Heart right ventricle (tissue), 16 donors: ENCODE results near the gene SCFD1. TPM values are rescaled to one million over a fixed set of nuclear protein-coding genes. Genes with fewer than 3 reads are reported as not detected.

ENCODE experiments used
- ATAC-seq, 8 donors: fragments of 200-7000 bp; cut with Tn5 transposase; one replicate each; pipeline ENCODE4 v1.9.1; 2020; ENCODE audit warnings: mild to moderate bottlenecking in 8 of 8, moderate library complexity in 8 of 8, moderate number of reproducible peaks in 1 of 8
- DNase-seq, 2 donors: peaks; one replicate each; pipeline ENCODE4 v3.0.0-alpha.2; 2020
- H3K27ac ChIP-seq, 10 donors: fragments of 200-600 bp; sonication (generic) in 2 of 10; one replicate each; pipeline versions ENCODE4 v1.5.0 to v1.8.0; 2020 to 2022; ENCODE audit warnings: mild to moderate bottlenecking in 3 of 10
- H3K27me3 ChIP-seq, 7 donors: fragments of 200-600 bp; one replicate each; pipeline ENCODE4 v1.8.0; 2021 to 2022; ENCODE audit warnings: mild to moderate bottlenecking in 2 of 7
- H3K36me3 ChIP-seq, 9 donors: fragments of 200-600 bp; sonication (generic) in 1 of 9; one replicate each; pipeline versions ENCODE4 v1.5.0 to v1.8.0; 2020 to 2022; ENCODE audit warnings: mild to moderate bottlenecking in 2 of 9
- H3K4me1 ChIP-seq, 9 donors: fragments of 200-600 bp; sonication (generic) in 1 of 9; one replicate each; pipeline versions ENCODE4 v1.5.0 to v1.8.0; 2020 to 2022; ENCODE audit warnings: mild to moderate bottlenecking in 4 of 9
- H3K4me3 ChIP-seq, 10 donors: fragments of 200-600 bp; sonication (generic) in 2 of 10; one replicate each; pipeline versions ENCODE4 v1.5.0 to v1.8.0; 2020 to 2022; ENCODE audit warnings: mild to moderate bottlenecking in 7 of 10, moderate library complexity in 2 of 10
- H3K9me3 ChIP-seq, 11 donors: fragments of 200-600 bp in 10 of 11; sonication (generic) in 2 of 11; one replicate each; pipeline versions ENCODE4 v1.5.0 to v1.8.0; 2013 to 2022; ENCODE audit warnings: mild to moderate bottlenecking in 2 of 11, control low read depth in 1 of 11, moderate library complexity in 1 of 11
- WGBS, 2 donors: extraction: QIAGEN DNeasy Blood & Tissue Kit; methylation state at CpG; one replicate each; pipeline ENCODE4 v1.1.7; 2013; ENCODE audit warnings: inconsistent platforms in 1 of 2; 5-methylcytosine and 5-hydroxymethylcytosine counted together
- intact Hi-C, 10 donors: fragments of 100-400 bp; cut with DNase I; formaldehyde crosslinking; loops; one replicate each; pipeline versions ENCODE4 v1.11.1 to v1.14.2; 2022
- polyA plus RNA-seq, 2 donors: library from polyadenylated mRNA; stranded (reverse); fragments of 200-250 nt; gene quantifications; one replicate each; pipeline ENCODE4 v1.2.3, GENCODE V29; 2013
- total RNA-seq, 10 donors: library from RNA; stranded (reverse); fragmentation: NEBNext Ultra II Directional in 3 of 10; extraction: Animal tissue kit (Norgen Biotek cat#: 25700) in 3 of 10; gene quantifications; one replicate each; pipeline versions ENCODE4 v1.2.1 to v1.2.4, GENCODE V29; 2021 to 2023
- TF ChIP-seq, protein P1 (sequence below), 9 donors: fragments of 200-600 bp; sonication (generic) in 2 of 9; IDR thresholded peaks; one replicate each; pipeline versions ENCODE4 v1.5.0 to v1.8.0; 2021 to 2022; ENCODE audit warnings: antibody characterized with exemption in 9 of 9, mild to moderate bottlenecking in 5 of 9, moderate library complexity in 1 of 9
- donor health status: Arrhythmogenic right ventricular cardiomyopathy.
- donor health status: ischemic (EF 13 %, LVEDD 7.1; RV severe dilation, severe dysfunction).
- donor health status: healthy with polysubstance abuse.
- donor health status: DM: no; HTN: yes; CAD: no.
- donor health status: DM: no; HTN: no; CAD: no.
- donor health status: ischemic (EF 25% LVEDD 6.9; RV normal size, moderate dysfunction).
- donor health status: ischemic (EF 25% LVEDD 5.7; RV mildly dilated, moderate dysfunction).
- donor health status: healthy.
- donor health status: DM: yes; HTN: yes; CAD: no.
- donor health status: Ischemic cardiomyopathy.
- donor health status: ischemic (EF 35%, LVEDD 5.7; RV mildly dilated, moderate dysfunction).
- donor health status: nonischemic (EF 11% LVEDD 7.7; RV severe dilation, severe dysfunction).
- donor health status: DM: yes; HTN: yes; CAD: no.
- donor health status: PGD.
- donor health status: ischemic (EF 29% LVEDD 5.4; RV normal size, mild dysfunction).
- donor health status: nonischemic (EF 23%, LVEDD 6.1; RV moderate dilation, normal function).

Gene SCFD1
- total and polyA plus RNA-seq, 12 donors, result 40.1 to 98.6 (median 47.1) TPM

DNA sequence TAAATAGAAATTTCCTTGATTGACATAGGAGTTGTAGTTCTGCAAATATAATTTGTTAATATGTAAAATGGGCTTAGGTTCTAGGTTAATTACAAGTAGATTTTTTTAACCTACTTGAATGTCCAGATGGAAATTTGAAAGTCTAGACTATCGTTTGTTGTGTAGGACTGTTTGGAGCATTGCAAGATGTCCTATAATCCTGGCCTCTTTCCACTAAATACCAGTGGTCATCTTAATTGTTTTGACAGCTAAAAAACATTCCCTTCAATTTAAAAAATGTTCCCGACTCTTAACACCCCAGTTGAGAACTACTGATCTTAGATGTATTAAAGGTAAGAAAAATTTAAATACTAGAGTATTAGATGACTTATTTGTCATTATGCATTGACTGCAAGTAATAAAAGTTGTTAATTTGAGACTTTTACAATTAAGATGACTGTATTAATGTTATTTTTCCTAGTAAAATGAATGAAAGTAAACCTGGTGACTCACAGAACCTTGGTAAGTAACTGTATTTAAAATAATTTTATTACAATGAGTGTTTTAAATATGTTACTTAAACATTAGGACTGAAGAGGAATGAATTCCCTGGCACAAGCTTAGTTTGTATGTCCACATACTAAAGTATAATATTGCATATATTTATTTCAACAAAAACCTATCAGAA, 41.4 kb upstream of the SCFD1 start:
- TF ChIP-seq, protein P1, sequence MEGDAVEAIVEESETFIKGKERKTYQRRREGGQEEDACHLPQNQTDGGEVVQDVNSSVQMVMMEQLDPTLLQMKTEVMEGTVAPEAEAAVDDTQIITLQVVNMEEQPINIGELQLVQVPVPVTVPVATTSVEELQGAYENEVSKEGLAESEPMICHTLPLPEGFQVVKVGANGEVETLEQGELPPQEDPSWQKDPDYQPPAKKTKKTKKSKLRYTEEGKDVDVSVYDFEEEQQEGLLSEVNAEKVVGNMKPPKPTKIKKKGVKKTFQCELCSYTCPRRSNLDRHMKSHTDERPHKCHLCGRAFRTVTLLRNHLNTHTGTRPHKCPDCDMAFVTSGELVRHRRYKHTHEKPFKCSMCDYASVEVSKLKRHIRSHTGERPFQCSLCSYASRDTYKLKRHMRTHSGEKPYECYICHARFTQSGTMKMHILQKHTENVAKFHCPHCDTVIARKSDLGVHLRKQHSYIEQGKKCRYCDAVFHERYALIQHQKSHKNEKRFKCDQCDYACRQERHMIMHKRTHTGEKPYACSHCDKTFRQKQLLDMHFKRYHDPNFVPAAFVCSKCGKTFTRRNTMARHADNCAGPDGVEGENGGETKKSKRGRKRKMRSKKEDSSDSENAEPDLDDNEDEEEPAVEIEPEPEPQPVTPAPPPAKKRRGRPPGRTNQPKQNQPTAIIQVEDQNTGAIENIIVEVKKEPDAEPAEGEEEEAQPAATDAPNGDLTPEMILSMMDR (IDR thresholded peaks at IDR 0.05), result no peak
- DNase-seq (no peak), ATAC-seq (no peak)
- H3K27me3 ChIP-seq, result no peaks in the 10 kb centered on the region
- peaks cover 0 to 3% (median 0%) of the 10 kb centered on the region in 9 donors for H3K4me1 ChIP-seq
- no peak overlapping the region for H3K27ac ChIP-seq
- H3K4me3 ChIP-seq, result no peak overlapping the region
- peaks cover 0 to 16% (median 0%) of the 10 kb centered on the region in 9 donors for H3K36me3 ChIP-seq
- intact Hi-C loops, result no loop called here
- peaks cover 0 to 17% (median 3%) of the 10 kb centered on the region in 11 donors for H3K9me3 ChIP-seq
- WGBS, 2 donors, result 72 to 78% methylated on average over 2 of the region's 2 CpGs

DNA sequence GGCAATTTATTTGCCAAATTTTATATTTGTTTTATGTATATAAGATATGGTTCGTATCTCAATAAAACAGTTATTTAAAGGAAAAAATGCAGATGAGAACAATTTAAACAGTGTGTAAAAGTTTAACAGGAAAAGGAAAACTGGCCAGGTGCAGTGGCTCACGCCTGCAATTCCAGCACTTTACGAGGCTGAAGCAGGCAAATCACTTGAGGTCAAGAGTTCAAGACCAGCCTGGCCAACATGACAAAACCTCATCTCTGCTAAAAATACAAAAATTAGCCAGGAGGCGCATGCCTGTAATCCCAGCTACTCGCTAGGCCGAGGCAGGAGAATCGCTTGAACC, 40.9 kb upstream of the SCFD1 start:
- Histone ChIP-seq H3K36me3 (peaks cover 0 to 20% (median 0%) of the 10 kb centered on the region in 9 donors), H3K27ac (no peak overlapping the region), H3K9me3 (peaks cover 0 to 17% (median 3%) of the 10 kb centered on the region in 11 donors), H3K27me3 (no peaks in the 10 kb centered on the region), H3K4me1 (peaks cover 0 to 3% (median 0%) of the 10 kb centered on the region in 9 donors), H3K4me3 (no peak overlapping the region)
- 87 to 90% methylated on average over 7 of the region's 7 CpGs for WGBS, 2 donors
- ATAC-seq (no peak), DNase-seq (no peak)
- TF ChIP-seq, protein P1 (IDR thresholded peaks at IDR 0.05), result no peak
- intact Hi-C loops, result no loop called here

DNA sequence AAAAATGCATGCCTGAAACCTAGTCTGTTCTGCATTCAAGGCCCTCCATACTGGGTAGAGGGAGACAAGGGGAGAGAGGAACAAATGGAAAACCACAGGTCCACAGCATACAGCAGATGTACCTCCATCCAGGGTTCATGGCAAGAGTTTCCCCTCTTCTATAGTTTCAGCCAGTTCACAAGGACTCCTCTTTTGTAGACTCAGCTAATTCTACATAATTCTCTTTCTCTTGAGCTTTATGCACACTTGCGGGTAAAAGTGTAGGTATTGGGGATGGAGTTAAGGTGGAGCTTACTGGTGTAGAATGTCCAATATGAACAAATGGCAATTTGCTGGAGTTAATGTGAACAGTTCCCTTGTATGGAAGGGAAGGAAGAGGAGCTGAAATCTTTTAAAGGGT, 39.7 kb upstream of the SCFD1 start:
- TF ChIP-seq, protein P1 (IDR thresholded peaks at IDR 0.05), result no peak

DNA sequence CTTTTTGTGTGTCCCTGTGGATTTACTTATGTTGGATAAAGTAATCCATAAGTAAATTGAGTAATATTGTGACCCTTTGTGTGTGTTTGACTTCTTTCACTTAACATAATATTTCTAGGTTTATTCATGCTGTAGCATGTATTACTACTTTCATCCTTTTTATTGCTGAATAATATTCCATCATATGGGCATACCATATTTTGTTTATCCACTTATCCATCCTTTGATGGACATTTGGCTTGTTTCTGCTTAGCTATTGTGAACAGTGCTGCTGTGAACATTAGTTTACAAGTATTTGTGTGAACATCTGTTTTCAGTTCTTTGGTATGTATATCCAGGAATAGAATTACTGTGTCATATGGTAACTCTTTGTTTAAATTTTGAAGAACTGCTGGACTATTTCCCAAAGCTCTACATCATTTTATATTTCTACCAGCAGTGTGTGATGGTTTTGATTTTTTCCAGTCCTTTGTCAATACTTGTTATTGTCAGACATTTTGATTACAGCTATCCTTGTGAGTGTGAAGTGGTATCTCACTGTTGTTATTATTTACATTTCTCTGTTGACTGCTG, 38.0 kb upstream of the SCFD1 start:
- ATAC-seq (no peak), DNase-seq (no peak)
- H3K9me3 ChIP-seq, result peaks cover 0 to 17% (median 3%) of the 10 kb centered on the region in 11 donors
- no peaks in the 10 kb centered on the region for H3K4me1 ChIP-seq
- H3K27ac ChIP-seq, result no peak overlapping the region
- TF ChIP-seq, protein P1 (IDR thresholded peaks at IDR 0.05), result no peak
- H3K4me3 ChIP-seq, result no peak overlapping the region
- H3K27me3 ChIP-seq, result no peaks in the 10 kb centered on the region
- intact Hi-C loops, result no loop called here
- peaks cover 0 to 41% (median 0%) of the 10 kb centered on the region in 9 donors for H3K36me3 ChIP-seq

More for the DNA sequence above, 39.7 kb upstream of the SCFD1 start:
- Histone ChIP-seq H3K36me3 (peaks cover 0 to 30% (median 0%) of the 10 kb centered on the region in 9 donors), H3K9me3 (peaks cover 0 to 17% (median 3%) of the 10 kb centered on the region in 11 donors), H3K27me3 (no peaks in the 10 kb centered on the region), H3K27ac (no peak overlapping the region), H3K4me3 (no peak overlapping the region), H3K4me1 (peaks cover 0 to 3% (median 0%) of the 10 kb centered on the region in 9 donors)
- DNase-seq (no peak), ATAC-seq (no peak)
- intact Hi-C loops, result no loop called here
- WGBS, 2 donors, result 93 to 98% methylated on average over 1 of the region's 1 CpG
